Astrocyte (in vitro differentiated cells and primary cell): Measurements from ENCODE around the gene DCTD. TPM values are rescaled to one million over a fixed set of nuclear protein-coding genes. Genes with fewer than 3 reads are reported as not detected.

Experiments
- DNase-seq: peaks from one replicate; pipeline ENCODE4 v3.0.0-alpha.2; 2010; ENCODE audit warnings: low read depth
- FAIRE-seq: peaks from 2 replicates; lab custom pipeline; 2011; peaks lifted over from hg19 to GRCh38; lab: Jason Lieb, UNC
- H2AFZ ChIP-seq: 2 replicates; pipeline ENCODE4 v1.6.0; 2012; ENCODE audit warnings: low read depth, low read length, inconsistent platforms
- H3K27ac ChIP-seq: 2 replicates; pipeline ENCODE4 v1.5.1; 2011; ENCODE audit warnings: low read depth, low read length, inconsistent platforms
- H3K27me3 ChIP-seq: 2 replicates; pipeline ENCODE4 v1.6.0; 2011; ENCODE audit warnings: low read length, inconsistent platforms; ENCODE audit not compliant: insufficient read depth
- H3K36me3 ChIP-seq: 2 replicates; pipeline ENCODE4 v1.5.1; 2011; ENCODE audit warnings: low read length, inconsistent platforms; ENCODE audit not compliant: insufficient read depth
- H3K4me1 ChIP-seq: 2 replicates; pipeline ENCODE4 v1.5.1; 2011; ENCODE audit warnings: low read length, inconsistent platforms; ENCODE audit not compliant: insufficient read depth
- H3K4me2 ChIP-seq: 2 replicates; pipeline ENCODE4 v1.6.0; 2012; ENCODE audit warnings: low read length, inconsistent platforms
- H3K4me3 ChIP-seq: 2 replicates; pipeline ENCODE4 v1.5.1; 2011; ENCODE audit warnings: low read depth, mild to moderate bottlenecking, low read length, inconsistent platforms; ENCODE audit not compliant: insufficient read depth
- H3K79me2 ChIP-seq: 2 replicates; pipeline ENCODE4 v1.6.0; 2012; ENCODE audit warnings: mild to moderate bottlenecking, low read length, inconsistent platforms; ENCODE audit not compliant: insufficient read depth
- H3K9ac ChIP-seq: 2 replicates; pipeline ENCODE4 v1.6.0; 2012; ENCODE audit warnings: mild to moderate bottlenecking, low read length, inconsistent platforms
- H3K9me3 ChIP-seq: 2 replicates; pipeline ENCODE4 v1.5.1; 2012; ENCODE audit warnings: low read depth, mild to moderate bottlenecking, low read length, inconsistent platforms; ENCODE audit not compliant: insufficient read depth
- H4K20me1 ChIP-seq: 2 replicates; pipeline ENCODE4 v1.6.0; 2012; ENCODE audit warnings: low read length, inconsistent platforms; ENCODE audit not compliant: insufficient read depth
- H3K27ac Mint-ChIP-seq: one replicate; pipeline ENCODE4 v1.8.0; 2021; ENCODE audit warnings: mild to moderate bottlenecking, mixed read lengths; ENCODE audit not compliant: unreplicated experiment
- H3K27me3 Mint-ChIP-seq: one replicate; pipeline ENCODE4 v1.8.0; 2021; ENCODE audit warnings: low read depth, mixed read lengths; ENCODE audit not compliant: unreplicated experiment
- H3K36me3 Mint-ChIP-seq: one replicate; pipeline ENCODE4 v1.8.0; 2021; ENCODE audit warnings: low read depth, mixed read lengths; ENCODE audit not compliant: unreplicated experiment
- H3K4me1 Mint-ChIP-seq: one replicate; pipeline ENCODE4 v1.8.0; 2021; ENCODE audit warnings: low read depth, mixed read lengths; ENCODE audit not compliant: unreplicated experiment
- H3K4me3 Mint-ChIP-seq: one replicate; pipeline ENCODE4 v1.8.0; 2021; ENCODE audit warnings: mild to moderate bottlenecking, moderate library complexity, mixed read lengths; ENCODE audit not compliant: unreplicated experiment
- H3K9me3 Mint-ChIP-seq: one replicate; pipeline ENCODE4 v1.8.0; 2021; ENCODE audit warnings: mild to moderate bottlenecking, mixed read lengths; ENCODE audit not compliant: unreplicated experiment
- EZH2 ChIP-seq: IDR thresholded peaks from 2 replicates; pipeline ENCODE4 v1.6.1; 2012; ENCODE audit warnings: mild to moderate bottlenecking, low read length, inconsistent platforms; ENCODE audit not compliant: insufficient read depth
- total RNA-seq: library from RNA; stranded (reverse); gene quantifications from 2 replicates; pipeline ENCODE4 v1.2.1, GENCODE V29; 2021
- TF ChIP-seq, protein P1 (sequence below): IDR thresholded peaks from 2 replicates; pipeline ENCODE4 v1.5.1; 2011; ENCODE audit warnings: low read depth, mild to moderate bottlenecking, inconsistent platforms, low read length, moderate library complexity; ENCODE audit not compliant: insufficient read depth

The DCTD gene
- total RNA-seq, 1 donor from 2014 or later = 119 TPM

DNA sequence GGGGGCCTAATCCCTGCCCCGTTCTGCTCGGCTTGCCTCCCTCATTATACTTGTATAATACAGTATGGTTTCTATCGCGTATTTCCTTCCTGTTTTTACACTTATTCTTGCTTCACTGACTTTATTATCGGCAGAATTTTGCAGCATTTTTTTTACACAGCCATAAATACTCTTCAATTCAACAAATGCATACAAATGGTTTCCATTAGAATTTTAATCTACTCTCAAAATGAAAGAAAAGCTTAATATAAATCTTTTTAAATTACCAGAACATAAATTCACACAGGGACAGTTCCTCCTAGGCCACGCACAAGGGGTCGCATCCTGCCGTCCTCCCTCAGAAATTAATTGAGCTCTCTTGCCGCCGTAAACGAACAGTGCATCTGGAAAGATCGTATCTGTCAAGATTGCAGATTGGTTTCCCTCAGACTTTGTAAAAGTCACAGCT lies 42.9 kb downstream of the DCTD start:
- no peaks in the 10 kb centered on the region for H3K4me1 ChIP-seq
- Mint-ChIP-seq H3K4me1 (no peaks in the 10 kb centered on the region), H3K36me3 (peaks cover 12% of the 10 kb centered on the region), H3K4me3 (no peak overlapping the region), H3K9me3 (no peaks in the 10 kb centered on the region), H3K27me3 (peaks cover 5% of the 10 kb centered on the region), H3K27ac (no peak overlapping the region)
- H2AFZ ChIP-seq = no peak overlapping the region
- H3K36me3 ChIP-seq = no peaks in the 10 kb centered on the region
- H3K9ac ChIP-seq = no peak overlapping the region
- H3K27me3 ChIP-seq = no peaks in the 10 kb centered on the region
- no peak overlapping the region for H3K27ac ChIP-seq
- no peak for FAIRE-seq
- H3K4me3 ChIP-seq = no peak overlapping the region
- H4K20me1 ChIP-seq = no peaks in the 10 kb centered on the region
- H3K79me2 ChIP-seq = no peaks in the 10 kb centered on the region
- TF ChIP-seq EZH2 = no peak
- TF ChIP-seq, protein P1, sequence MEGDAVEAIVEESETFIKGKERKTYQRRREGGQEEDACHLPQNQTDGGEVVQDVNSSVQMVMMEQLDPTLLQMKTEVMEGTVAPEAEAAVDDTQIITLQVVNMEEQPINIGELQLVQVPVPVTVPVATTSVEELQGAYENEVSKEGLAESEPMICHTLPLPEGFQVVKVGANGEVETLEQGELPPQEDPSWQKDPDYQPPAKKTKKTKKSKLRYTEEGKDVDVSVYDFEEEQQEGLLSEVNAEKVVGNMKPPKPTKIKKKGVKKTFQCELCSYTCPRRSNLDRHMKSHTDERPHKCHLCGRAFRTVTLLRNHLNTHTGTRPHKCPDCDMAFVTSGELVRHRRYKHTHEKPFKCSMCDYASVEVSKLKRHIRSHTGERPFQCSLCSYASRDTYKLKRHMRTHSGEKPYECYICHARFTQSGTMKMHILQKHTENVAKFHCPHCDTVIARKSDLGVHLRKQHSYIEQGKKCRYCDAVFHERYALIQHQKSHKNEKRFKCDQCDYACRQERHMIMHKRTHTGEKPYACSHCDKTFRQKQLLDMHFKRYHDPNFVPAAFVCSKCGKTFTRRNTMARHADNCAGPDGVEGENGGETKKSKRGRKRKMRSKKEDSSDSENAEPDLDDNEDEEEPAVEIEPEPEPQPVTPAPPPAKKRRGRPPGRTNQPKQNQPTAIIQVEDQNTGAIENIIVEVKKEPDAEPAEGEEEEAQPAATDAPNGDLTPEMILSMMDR = no peak
- no peak for DNase-seq
- no peaks in the 10 kb centered on the region for H3K9me3 ChIP-seq
- H3K4me2 ChIP-seq = no peak overlapping the region

DNA sequence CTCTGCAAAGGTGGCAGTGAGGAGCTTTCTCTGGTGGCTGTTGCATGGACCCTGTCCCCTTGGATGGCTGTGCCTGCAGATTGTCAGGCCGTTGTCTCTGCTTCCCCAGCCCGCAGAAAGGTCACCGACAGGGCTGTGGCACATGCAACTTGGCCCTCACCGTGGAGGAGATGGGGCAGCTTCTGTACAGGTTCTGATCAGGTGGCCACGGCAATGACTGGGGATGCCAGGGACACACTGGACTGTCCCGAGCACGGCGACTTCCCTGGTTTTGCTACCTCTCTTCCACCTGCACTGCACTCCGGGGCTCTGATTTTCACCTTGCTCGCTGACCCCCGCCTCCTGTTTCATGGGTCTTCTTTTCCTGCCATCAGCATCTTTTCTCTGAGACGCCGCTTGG lies 43.5 kb downstream of the DCTD start:
- Histone ChIP-seq H3K27ac (no peak overlapping the region), H4K20me1 (no peaks in the 10 kb centered on the region), H3K36me3 (no peaks in the 10 kb centered on the region), H3K4me1 (no peaks in the 10 kb centered on the region), H3K4me2 (no peak overlapping the region), H3K4me3 (no peak overlapping the region), H2AFZ (no peak overlapping the region), H3K9ac (no peak overlapping the region), H3K79me2 (no peaks in the 10 kb centered on the region), H3K27me3 (no peaks in the 10 kb centered on the region), H3K9me3 (no peaks in the 10 kb centered on the region)
- no peak for FAIRE-seq
- Mint-ChIP-seq H3K27me3 (peaks cover 5% of the 10 kb centered on the region), H3K4me3 (no peak overlapping the region), H3K36me3 (peaks cover 12% of the 10 kb centered on the region), H3K9me3 (no peaks in the 10 kb centered on the region), H3K27ac (no peak overlapping the region), H3K4me1 (no peaks in the 10 kb centered on the region)
- DNase-seq = no peak
- TF ChIP-seq, protein P1 = no peak
- TF ChIP-seq EZH2 = no peak

DNA sequence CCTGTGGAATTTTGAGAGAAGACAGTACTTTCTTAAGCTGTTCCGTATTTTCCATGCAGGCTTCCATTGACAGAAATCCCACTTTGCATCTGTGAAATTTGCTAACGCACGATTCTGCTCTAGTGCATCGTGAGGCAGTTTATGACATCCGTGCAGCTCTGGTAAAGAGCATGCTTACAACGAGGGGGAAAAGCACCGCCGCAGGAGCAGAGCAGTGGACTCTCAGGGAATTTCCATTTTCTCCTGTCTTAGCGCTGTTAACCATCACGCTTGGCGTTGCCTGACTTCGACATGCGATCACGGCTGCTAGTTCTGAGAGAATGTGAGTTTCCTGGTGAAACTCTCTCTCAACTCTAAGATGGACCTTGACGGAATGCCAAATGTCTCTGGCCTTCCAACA lies 43.9 kb downstream of the DCTD start:
- TF ChIP-seq EZH2 = no peak
- TF ChIP-seq, protein P1 = no peak
- no peaks in the 10 kb centered on the region for H3K9me3 ChIP-seq
- no peak overlapping the region for H2AFZ ChIP-seq
- no peaks in the 10 kb centered on the region for H3K4me1 ChIP-seq
- no peaks in the 10 kb centered on the region for H3K27me3 ChIP-seq
- peaks cover 10% of the 10 kb centered on the region for H3K36me3 Mint-ChIP-seq
- peaks cover 5% of the 10 kb centered on the region for H3K27me3 Mint-ChIP-seq
- no peaks in the 10 kb centered on the region for H4K20me1 ChIP-seq
- DNase-seq (no peak), FAIRE-seq (no peak)
- no peaks in the 10 kb centered on the region for H3K4me1 Mint-ChIP-seq
- no peak overlapping the region for H3K27ac ChIP-seq
- no peak overlapping the region for H3K9ac ChIP-seq
- H3K4me2 ChIP-seq = no peak overlapping the region
- no peaks in the 10 kb centered on the region for H3K36me3 ChIP-seq
- H3K79me2 ChIP-seq = no peaks in the 10 kb centered on the region
- H3K27ac Mint-ChIP-seq = no peak overlapping the region
- H3K4me3 ChIP-seq = no peak overlapping the region
- H3K9me3 Mint-ChIP-seq = no peaks in the 10 kb centered on the region
- no peak overlapping the region for H3K4me3 Mint-ChIP-seq
